Panc1 (cell line): ENCODE data around the gene HARBI1.

Experiments
- POLR2AphosphoS5 ChIP-seq: IDR thresholded peaks from 2 replicates; pipeline ENCODE4 v1.6.1; 2012; ENCODE audit warnings: mild to moderate bottlenecking, low read depth, low read length, moderate library complexity
- SIN3A ChIP-seq: IDR thresholded peaks from 2 replicates; pipeline ENCODE4 v1.6.1; 2012; ENCODE audit warnings: low read depth, mild to moderate bottlenecking, low read length, moderate library complexity, borderline replicate concordance; ENCODE audit not compliant: insufficient read depth
- TCF7L2 ChIP-seq: IDR thresholded peaks from 2 replicates; pipeline ENCODE4 v1.6.1; 2011; ENCODE audit warnings: mild to moderate bottlenecking, low read depth, low read length, inconsistent platforms
- TF ChIP-seq, protein P1 (sequence below): fragments of 450-650 bp; IDR thresholded peaks from 2 replicates; pipeline ENCODE4 v1.5.1; 2017; ENCODE audit warnings: mild to moderate bottlenecking

- TF ChIP-seq, protein P1, sequence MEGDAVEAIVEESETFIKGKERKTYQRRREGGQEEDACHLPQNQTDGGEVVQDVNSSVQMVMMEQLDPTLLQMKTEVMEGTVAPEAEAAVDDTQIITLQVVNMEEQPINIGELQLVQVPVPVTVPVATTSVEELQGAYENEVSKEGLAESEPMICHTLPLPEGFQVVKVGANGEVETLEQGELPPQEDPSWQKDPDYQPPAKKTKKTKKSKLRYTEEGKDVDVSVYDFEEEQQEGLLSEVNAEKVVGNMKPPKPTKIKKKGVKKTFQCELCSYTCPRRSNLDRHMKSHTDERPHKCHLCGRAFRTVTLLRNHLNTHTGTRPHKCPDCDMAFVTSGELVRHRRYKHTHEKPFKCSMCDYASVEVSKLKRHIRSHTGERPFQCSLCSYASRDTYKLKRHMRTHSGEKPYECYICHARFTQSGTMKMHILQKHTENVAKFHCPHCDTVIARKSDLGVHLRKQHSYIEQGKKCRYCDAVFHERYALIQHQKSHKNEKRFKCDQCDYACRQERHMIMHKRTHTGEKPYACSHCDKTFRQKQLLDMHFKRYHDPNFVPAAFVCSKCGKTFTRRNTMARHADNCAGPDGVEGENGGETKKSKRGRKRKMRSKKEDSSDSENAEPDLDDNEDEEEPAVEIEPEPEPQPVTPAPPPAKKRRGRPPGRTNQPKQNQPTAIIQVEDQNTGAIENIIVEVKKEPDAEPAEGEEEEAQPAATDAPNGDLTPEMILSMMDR = no peak
- TF ChIP-seq SIN3A (no peak), POLR2AphosphoS5 (no peak), TCF7L2 (no peak)
Measured at GRCh38 chr11:46588915-46589314, 28.1 kb downstream of the HARBI1 start.
